CD4-positive, alpha-beta T cell (primary cell): ENCODE results near the gene ANKDD1A. TPM values are rescaled to one million over a fixed set of nuclear protein-coding genes. Genes with fewer than 3 reads are reported as not detected.

ENCODE experiments used
- ATAC-seq: fragments of 200-7000 bp; cut with Tn5 transposase; one replicate; pipeline ENCODE4 v1.10.0; 2022; ENCODE audit warnings: mild to moderate bottlenecking; ENCODE audit not compliant: poor library complexity
- CTCF ChIA-PET: fragments of 350-600 bp; sonication (Branson Sonifier 250); formaldehyde crosslinking; loops from one replicate; lab custom pipeline; 2021; ENCODE audit warnings: antibody characterized with exemption, inconsistent platforms; lab: Charles Lee
- POLR2A ChIA-PET: fragments of 350-600 bp; sonication (Branson Sonifier 250); formaldehyde crosslinking; loops from one replicate; lab custom pipeline; 2021; ENCODE audit warnings: antibody characterized with exemption, inconsistent platforms; lab: Charles Lee
- DNase-seq, 14 experiments: peaks; one replicate each; pipeline ENCODE4 v3.0.0-alpha.2; 2013 to 2020; ENCODE audit warnings: mixed read lengths in 2 of 14
- H3K27ac ChIP-seq, 2 donors: one replicate each; pipeline versions ENCODE4 v1.5.1 to v1.7.0; 2013; ENCODE audit warnings: low read length in 2 of 2, low read depth in 1 of 2, mild to moderate bottlenecking in 1 of 2
- H3K27me3 ChIP-seq, 2 experiments: 1 replicate in 1 of 2; 2 replicates in 1 of 2; pipeline versions ENCODE4 v1.6.1 to v1.7.0; 2013; ENCODE audit warnings: low read length in 2 of 2, control low read depth in 1 of 2, mild to moderate bottlenecking in 1 of 2, moderate library complexity in 1 of 2; ENCODE audit not compliant: insufficient read depth in 2 of 2, control insufficient read depth in 1 of 2
- H3K36me3 ChIP-seq: one replicate; pipeline ENCODE4 v1.6.1; 2013; ENCODE audit warnings: low read length, control low read depth; ENCODE audit not compliant: insufficient read depth
- H3K4me1 ChIP-seq: one replicate; pipeline ENCODE4 v1.6.1; 2013; ENCODE audit warnings: low read length, control low read depth; ENCODE audit not compliant: insufficient read depth
- H3K4me3 ChIP-seq: one replicate; pipeline ENCODE4 v1.5.1; 2013; ENCODE audit warnings: mild to moderate bottlenecking, low read length, moderate library complexity
- H3K9me3 ChIP-seq, 2 experiments: 1 replicate in 1 of 2; 2 replicates in 1 of 2; pipeline versions ENCODE4 v1.6.1 to v1.7.0; 2013; ENCODE audit warnings: low read length in 2 of 2, mild to moderate bottlenecking in 2 of 2, control low read depth in 1 of 2, moderate library complexity in 1 of 2; ENCODE audit not compliant: control insufficient read depth in 1 of 2, insufficient read depth in 1 of 2
- H3K27ac Mint-ChIP-seq: one replicate; pipeline ENCODE4 v1.8.0; 2020; ENCODE audit warnings: mixed read lengths
- H3K27me3 Mint-ChIP-seq: one replicate; pipeline ENCODE4 v1.8.0; 2021; ENCODE audit warnings: mixed read lengths
- H3K36me3 Mint-ChIP-seq: one replicate; pipeline ENCODE4 v1.8.0; 2021; ENCODE audit warnings: low read depth, mixed read lengths
- H3K4me1 Mint-ChIP-seq: one replicate; pipeline ENCODE4 v1.8.0; 2021; ENCODE audit warnings: low read depth, mixed read lengths
- H3K4me3 Mint-ChIP-seq: one replicate; pipeline ENCODE4 v1.8.0; 2020; ENCODE audit warnings: mild to moderate bottlenecking, mixed read lengths
- H3K9me3 Mint-ChIP-seq: one replicate; pipeline ENCODE4 v1.8.0; 2020; ENCODE audit warnings: mixed read lengths
- CTCF ChIP-seq: fragments of 200-600 bp; IDR thresholded peaks from one replicate; pipeline ENCODE4 v1.8.0; 2022; ENCODE audit warnings: antibody characterized with exemption, mild to moderate bottlenecking
- intact Hi-C, 2 experiments: fragments of 100-400 bp; cut with DNase I in 1 of 2; cut with micrococcal nuclease in 1 of 2; formaldehyde crosslinking; loops; one replicate each; pipeline versions ENCODE4 v1.15.1 to v1.9.0; 2023 to 2025; cut with DNase I, micrococcal nuclease
- total RNA-seq, 174 experiments: library from RNA in 2 of 174; stranded (reverse) in 2 of 174; gene quantifications; one replicate each; pipeline ENCODE4 v1.2.3 and lab custom pipeline; 2021 to 2026

ANKDD1A gene
- total RNA-seq, 2 experiments from 2014 or later: 0.95 to 1.9 TPM

DNA sequence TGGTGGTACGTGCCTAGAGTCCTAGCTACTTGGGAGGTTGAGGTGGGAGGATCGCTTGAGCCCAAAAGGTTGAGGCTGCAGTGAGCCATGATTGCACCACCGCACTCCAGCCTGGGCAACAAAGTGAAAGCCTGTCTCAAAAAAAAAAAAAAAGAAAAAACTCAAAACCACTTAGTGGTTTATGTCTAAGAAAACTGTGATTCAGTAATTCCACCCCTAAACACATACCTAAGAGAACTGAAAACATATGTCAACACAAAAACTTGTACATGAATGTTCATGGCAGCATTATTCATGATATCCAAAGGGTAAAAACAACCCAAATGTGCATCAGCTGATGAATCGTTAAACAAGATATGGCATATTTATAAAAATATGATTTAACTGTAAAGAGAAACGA, 63.7 kb downstream of the ANKDD1A start:
- Histone ChIP-seq H3K36me3 (peaks cover 77% of the 10 kb centered on the region), H3K4me1 (no peaks in the 10 kb centered on the region), H3K27me3 (no peaks in the 10 kb centered on the region), H3K4me3 (no peak overlapping the region), H3K9me3 (no peaks in the 10 kb centered on the region), H3K27ac (no peak overlapping the region)
- H3K27ac Mint-ChIP-seq: no peak overlapping the region
- DNase-seq (no peak), ATAC-seq (no peak)
- H3K27me3 Mint-ChIP-seq: no peaks in the 10 kb centered on the region
- no peak overlapping the region for H3K4me3 Mint-ChIP-seq
- TF ChIP-seq CTCF: no peak
- H3K9me3 Mint-ChIP-seq: no peaks in the 10 kb centered on the region
- peaks cover 64% of the 10 kb centered on the region for H3K36me3 Mint-ChIP-seq
- intact Hi-C loops: no loop called here
- no peaks in the 10 kb centered on the region for H3K4me1 Mint-ChIP-seq
- CTCF ChIA-PET: no interaction called here
- POLR2A ChIA-PET: no interaction called here

DNA sequence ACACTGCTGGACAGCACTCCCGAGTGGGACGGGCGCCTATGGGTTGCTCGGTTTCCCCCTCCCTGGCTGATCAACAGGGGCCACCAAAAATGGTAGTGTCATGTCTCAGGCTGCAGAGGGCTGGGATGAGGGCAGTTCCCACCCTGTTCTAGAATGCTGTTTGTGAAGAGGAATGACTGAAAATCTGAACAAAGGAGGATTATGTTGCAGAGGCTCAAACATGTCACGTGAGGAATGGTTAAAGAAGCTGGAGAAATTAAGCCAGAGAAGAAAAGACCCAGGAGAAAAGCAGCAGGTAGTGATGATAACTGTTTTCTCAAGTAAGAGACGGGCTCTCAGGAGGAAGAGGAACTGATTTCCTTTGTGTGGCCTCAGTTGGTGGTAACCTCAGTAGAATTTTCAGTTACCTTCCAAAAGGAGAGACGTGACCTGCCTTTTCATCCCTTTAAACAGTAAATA, 67.6 kb downstream of the ANKDD1A start:
- ATAC-seq: no peak

DNA sequence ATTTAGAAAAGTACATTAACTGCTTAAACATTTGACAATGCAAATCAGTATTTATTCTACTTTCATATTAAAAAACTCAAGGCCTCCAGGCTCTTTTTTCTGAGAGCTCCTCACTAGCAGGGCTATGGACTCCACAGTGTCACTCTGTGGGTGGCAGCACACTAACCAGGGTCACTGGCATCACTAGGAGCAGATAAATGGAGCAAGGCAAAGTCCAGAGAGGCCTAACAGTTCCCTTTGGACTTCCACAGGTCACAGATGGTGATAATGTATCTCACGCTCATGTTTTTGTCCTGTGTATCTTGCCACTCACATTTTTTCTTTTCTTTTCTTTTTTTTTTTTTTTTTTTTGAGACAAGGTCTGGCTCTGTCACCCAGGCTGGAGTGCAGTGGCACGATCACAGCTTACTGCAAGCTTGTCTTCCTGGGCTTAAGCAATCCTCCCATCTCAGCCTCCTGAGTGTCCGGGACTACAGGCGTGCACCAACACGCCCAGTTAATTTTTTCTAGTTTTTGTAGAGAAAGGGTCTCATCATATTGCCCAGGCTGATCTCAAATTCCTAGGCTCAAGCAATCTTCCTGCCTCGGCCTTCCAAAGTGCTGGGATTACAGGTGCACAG, 70.2 kb downstream of the ANKDD1A start:
- ChIA-PET CTCF (no interaction called here), POLR2A (no interaction called here)
- no peak overlapping the region for H3K4me3 ChIP-seq
- no peaks in the 10 kb centered on the region for H3K9me3 ChIP-seq
- no peak for ATAC-seq
- intact Hi-C loops: no loop called here
- H3K27me3 Mint-ChIP-seq: no peaks in the 10 kb centered on the region
- H3K4me3 Mint-ChIP-seq: no peak overlapping the region
- H3K27ac Mint-ChIP-seq: no peak overlapping the region
- TF ChIP-seq CTCF: no peak
- H3K27ac ChIP-seq: no peak overlapping the region
- DNase-seq: no peak
- H3K9me3 Mint-ChIP-seq: no peaks in the 10 kb centered on the region
- peaks cover 24% of the 10 kb centered on the region for H3K4me1 Mint-ChIP-seq
- H3K27me3 ChIP-seq: no peaks in the 10 kb centered on the region
- H3K36me3 Mint-ChIP-seq: peaks cover 53% of the 10 kb centered on the region
- H3K36me3 ChIP-seq: peaks cover 41% of the 10 kb centered on the region
- peaks cover 7% of the 10 kb centered on the region for H3K4me1 ChIP-seq

More for the DNA sequence above, 67.6 kb downstream of the ANKDD1A start:
- intact Hi-C loops: no loop called here
- Mint-ChIP-seq H3K27me3 (no peaks in the 10 kb centered on the region), H3K36me3 (peaks cover 61% of the 10 kb centered on the region), H3K9me3 (no peaks in the 10 kb centered on the region), H3K4me3 (no peak overlapping the region), H3K4me1 (peaks cover 6% of the 10 kb centered on the region), H3K27ac (no peak overlapping the region)
- H3K27me3 ChIP-seq: no peaks in the 10 kb centered on the region
- DNase-seq: no peak
- CTCF ChIA-PET: no interaction called here
- no peak overlapping the region for H3K27ac ChIP-seq
- H3K4me1 ChIP-seq: no peaks in the 10 kb centered on the region
- no peak for TF ChIP-seq CTCF
- H3K4me3 ChIP-seq: no peak overlapping the region
- POLR2A ChIA-PET: no interaction called here
- H3K36me3 ChIP-seq: peaks cover 59% of the 10 kb centered on the region
- no peaks in the 10 kb centered on the region for H3K9me3 ChIP-seq
